Peyer's patch (tissue), 4 donors: ENCODE measurements around the gene LIAS. TPM values are rescaled to one million over a fixed set of nuclear protein-coding genes. Genes with fewer than 3 reads are reported as not detected.
A peak's percentile ranks its signal among the peaks of the same experiment; 100 is the strongest.
"Not testable (repeated sequence)": the region's sequence is repeated elsewhere in the genome, so short reads cannot be mapped to it uniquely, and the experiment has no call there.

Experiments used
- DNase-seq, 3 donors: peaks; one replicate each; pipeline ENCODE4 v3.0.0-alpha.2; 2017 to 2019
- H3K27ac ChIP-seq, 4 donors: fragments of 200-600 bp; sonication (generic); one replicate each; pipeline ENCODE4 v1.5.1; 2016 to 2019
- H3K27me3 ChIP-seq, 2 donors: fragments of 200-600 bp; sonication (generic); one replicate each; pipeline ENCODE4 v1.5.1; 2019
- H3K36me3 ChIP-seq, 3 donors: fragments of 200-600 bp; sonication (generic); one replicate each; pipeline ENCODE4 v1.5.1; 2016 to 2019
- H3K4me1 ChIP-seq, 4 donors: fragments of 200-600 bp; sonication (generic); one replicate each; pipeline ENCODE4 v1.5.1; 2016 to 2019
- H3K4me3 ChIP-seq, 4 donors: fragments of 200-600 bp; sonication (generic); 1 replicate in 3 of 4; 2 replicates in 1 of 4; pipeline ENCODE4 v1.5.1; 2016 to 2019; ENCODE audit warnings: mild to moderate bottlenecking in 1 of 4
- H3K9me3 ChIP-seq, 4 donors: fragments of 200-600 bp; sonication (generic); one replicate each; pipeline ENCODE4 v1.5.1; 2016 to 2019; ENCODE audit warnings: mild to moderate bottlenecking in 1 of 4
- POLR2A ChIP-seq, 2 donors: fragments of 450-650 bp; IDR thresholded peaks; one replicate each; pipeline ENCODE4 v1.5.1; 2017; ENCODE audit warnings: antibody characterized with exemption in 2 of 2, mild to moderate bottlenecking in 2 of 2, moderate library complexity in 2 of 2
- total RNA-seq, 4 donors: library from RNA; depleted of rRNA; stranded (reverse); fragments of >200 nt; gene quantifications; one replicate each; pipeline ENCODE4 v1.1.0, GENCODE V29; 2016
- TF ChIP-seq, protein P1 (sequence below), 6 experiments: fragments of 450-650 bp in 4 of 6; fragments of 200-600 bp in 2 of 6; sonication (generic) in 1 of 6; IDR thresholded peaks; one replicate each; pipeline ENCODE4 v1.5.1; 2017 to 2019; ENCODE audit warnings: antibody characterized with exemption in 6 of 6, mild to moderate bottlenecking in 3 of 6, moderate library complexity in 1 of 6

LIAS gene
- total RNA-seq, 4 donors from 2014 or later, result 11.9 to 27.2 (median 17.0) TPM

DNA sequence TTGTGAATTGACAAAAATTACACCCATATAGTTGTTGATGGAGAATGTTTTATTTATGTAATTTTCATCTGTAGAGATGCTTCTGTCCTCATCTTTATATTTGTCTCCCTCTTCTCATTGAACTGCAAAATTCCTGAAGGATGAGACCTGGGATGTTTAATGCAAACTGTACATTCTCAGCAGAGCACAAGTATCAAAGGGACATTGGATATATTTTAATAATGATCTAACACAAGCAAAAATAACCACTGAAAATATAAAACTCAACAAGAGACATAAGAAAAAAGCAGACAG, 39.8 kb downstream of the LIAS start:
- H3K27ac ChIP-seq, result no peak overlapping the region
- TF ChIP-seq POLR2A (IDR thresholded peaks at IDR 0.05), result no peak
- TF ChIP-seq, protein P1, sequence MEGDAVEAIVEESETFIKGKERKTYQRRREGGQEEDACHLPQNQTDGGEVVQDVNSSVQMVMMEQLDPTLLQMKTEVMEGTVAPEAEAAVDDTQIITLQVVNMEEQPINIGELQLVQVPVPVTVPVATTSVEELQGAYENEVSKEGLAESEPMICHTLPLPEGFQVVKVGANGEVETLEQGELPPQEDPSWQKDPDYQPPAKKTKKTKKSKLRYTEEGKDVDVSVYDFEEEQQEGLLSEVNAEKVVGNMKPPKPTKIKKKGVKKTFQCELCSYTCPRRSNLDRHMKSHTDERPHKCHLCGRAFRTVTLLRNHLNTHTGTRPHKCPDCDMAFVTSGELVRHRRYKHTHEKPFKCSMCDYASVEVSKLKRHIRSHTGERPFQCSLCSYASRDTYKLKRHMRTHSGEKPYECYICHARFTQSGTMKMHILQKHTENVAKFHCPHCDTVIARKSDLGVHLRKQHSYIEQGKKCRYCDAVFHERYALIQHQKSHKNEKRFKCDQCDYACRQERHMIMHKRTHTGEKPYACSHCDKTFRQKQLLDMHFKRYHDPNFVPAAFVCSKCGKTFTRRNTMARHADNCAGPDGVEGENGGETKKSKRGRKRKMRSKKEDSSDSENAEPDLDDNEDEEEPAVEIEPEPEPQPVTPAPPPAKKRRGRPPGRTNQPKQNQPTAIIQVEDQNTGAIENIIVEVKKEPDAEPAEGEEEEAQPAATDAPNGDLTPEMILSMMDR (IDR thresholded peaks at IDR 0.05), result no peak
- no peak overlapping the region for H3K4me3 ChIP-seq
- no peaks in the 10 kb centered on the region for H3K4me1 ChIP-seq
- peaks cover 0 to 57% (median 5%) of the 10 kb centered on the region in 3 donors for H3K36me3 ChIP-seq
- no peaks in the 10 kb centered on the region for H3K9me3 ChIP-seq
- no peak for DNase-seq
- H3K27me3 ChIP-seq, result no peaks in the 10 kb centered on the region

DNA sequence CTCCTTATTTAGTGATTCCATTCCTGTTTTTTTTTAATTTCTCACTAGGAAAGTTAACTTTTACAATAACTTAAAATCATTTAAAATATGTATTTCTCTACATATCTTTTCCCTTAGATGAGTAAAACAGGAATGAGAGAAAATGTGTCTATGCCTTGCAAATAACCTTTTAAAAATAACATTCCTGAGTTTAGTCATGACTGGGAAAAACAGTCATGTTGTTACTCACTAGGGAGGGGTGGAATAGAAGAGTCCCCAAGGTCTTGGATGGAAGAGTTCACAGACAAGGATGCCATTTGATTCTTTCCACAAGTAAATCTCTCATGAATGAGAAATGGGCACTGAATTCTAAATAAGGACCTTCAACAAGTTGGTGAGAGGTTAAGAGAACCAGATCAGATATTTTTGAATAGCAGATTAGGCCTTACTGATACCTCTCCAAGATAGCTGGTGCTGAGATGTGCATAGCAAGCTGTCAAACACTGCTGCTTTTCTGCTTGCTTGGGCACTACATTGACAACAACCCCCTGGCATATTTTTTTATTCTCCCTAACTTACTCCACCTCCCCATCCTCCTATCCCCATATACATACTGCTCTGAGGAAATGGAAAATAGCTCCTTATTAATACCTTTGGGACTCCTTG, 43.3 kb downstream of the LIAS start:
- Histone ChIP-seq H3K4me1 (no peaks in the 10 kb centered on the region), H3K36me3 (peaks cover 3 to 89% (median 5%) of the 10 kb centered on the region in 3 donors), H3K27me3 (no peaks in the 10 kb centered on the region), H3K27ac (no peak overlapping the region), H3K9me3 (no peaks in the 10 kb centered on the region), H3K4me3 (no peak overlapping the region)
- DNase-seq, result no peak
- no peak for TF ChIP-seq POLR2A (IDR thresholded peaks at IDR 0.05)
- TF ChIP-seq, protein P1 (IDR thresholded peaks at IDR 0.05), result no peak

DNA sequence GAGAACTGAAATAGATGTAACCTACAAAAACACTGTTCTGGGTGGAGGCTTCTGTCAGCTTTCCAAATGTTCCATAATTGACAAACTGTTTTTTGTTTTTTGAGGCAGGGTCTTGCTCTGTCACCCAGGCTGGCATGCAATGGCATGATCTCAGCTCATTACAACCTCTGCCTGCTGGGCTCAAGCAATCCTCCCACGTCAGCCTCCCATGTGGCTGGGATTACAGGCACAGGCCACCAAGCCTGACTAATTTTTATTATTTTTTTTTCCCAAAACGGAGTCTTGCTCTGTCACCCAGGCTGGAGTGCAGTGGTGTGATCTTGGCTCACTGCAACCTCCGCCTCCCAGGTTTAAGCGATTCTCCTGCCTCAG, 43.8 kb downstream of the LIAS start:
- not testable (repeated sequence) for H3K27me3 ChIP-seq, H3K4me1 ChIP-seq, H3K4me3 ChIP-seq, H3K9me3 ChIP-seq, H3K27ac ChIP-seq, DNase-seq
- H3K36me3 ChIP-seq, result peaks cover 3 to 94% (median 5%) of the 10 kb centered on the region in 3 donors

DNA sequence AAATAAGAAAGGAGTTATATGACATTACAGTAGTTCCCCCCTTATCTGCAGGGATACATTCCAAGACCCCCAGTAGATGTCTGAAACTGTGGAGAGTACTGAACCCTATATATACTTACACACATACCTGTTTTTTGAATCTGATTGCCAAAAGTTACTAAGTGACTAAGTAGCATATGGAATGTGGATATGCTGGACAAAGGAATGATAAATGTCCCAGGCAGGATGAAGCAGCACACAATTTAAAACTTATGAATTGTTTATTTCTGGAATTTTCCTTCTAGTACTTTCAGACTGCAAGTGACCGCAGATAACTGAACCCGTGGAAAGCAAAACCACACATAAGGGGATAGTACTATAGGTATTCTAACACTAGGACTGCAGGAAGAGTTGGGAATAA, 45.7 kb downstream of the LIAS start:
- Histone ChIP-seq H3K9me3 (no peaks in the 10 kb centered on the region), H3K4me1 (no peaks in the 10 kb centered on the region), H3K4me3 (no peak overlapping the region), H3K27ac (no peak overlapping the region), H3K27me3 (no peaks in the 10 kb centered on the region), H3K36me3 (peaks cover 3 to 97% (median 5%) of the 10 kb centered on the region in 3 donors)
- DNase-seq, result no peak
- TF ChIP-seq, protein P1 (IDR thresholded peaks at IDR 0.05), result no peak

DNA sequence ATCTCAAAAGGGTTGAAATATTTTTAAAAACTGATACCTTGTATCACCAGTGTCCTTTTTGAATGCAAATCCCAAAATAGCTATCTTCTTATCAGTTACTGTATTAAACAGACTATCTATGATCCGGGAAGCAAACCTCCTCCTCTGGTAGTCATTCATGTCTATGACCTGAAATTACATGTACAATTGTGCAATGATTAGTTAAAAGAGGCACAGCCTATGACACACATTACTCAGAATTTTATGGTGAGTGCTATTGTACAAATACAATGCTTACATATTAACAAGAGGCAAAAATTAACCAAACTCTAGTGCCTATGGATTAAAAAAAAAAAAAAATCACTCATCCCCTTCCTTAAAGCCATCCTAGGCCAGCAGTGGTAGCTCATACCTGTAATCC, 46.7 kb downstream of the LIAS start:
- no peaks in the 10 kb centered on the region for H3K27me3 ChIP-seq
- H3K4me1 ChIP-seq, result no peaks in the 10 kb centered on the region
- H3K36me3 ChIP-seq, result peaks cover 3 to 97% (median 5%) of the 10 kb centered on the region in 3 donors
- DNase-seq, result no peak
- H3K9me3 ChIP-seq, result no peaks in the 10 kb centered on the region
- H3K27ac ChIP-seq, result peak overlapping the region in 1 of 4 donors; percentile 37
- no peak overlapping the region for H3K4me3 ChIP-seq
- TF ChIP-seq POLR2A (IDR thresholded peaks at IDR 0.05), result no peak
- TF ChIP-seq, protein P1 (IDR thresholded peaks at IDR 0.05), result no peak

DNA sequence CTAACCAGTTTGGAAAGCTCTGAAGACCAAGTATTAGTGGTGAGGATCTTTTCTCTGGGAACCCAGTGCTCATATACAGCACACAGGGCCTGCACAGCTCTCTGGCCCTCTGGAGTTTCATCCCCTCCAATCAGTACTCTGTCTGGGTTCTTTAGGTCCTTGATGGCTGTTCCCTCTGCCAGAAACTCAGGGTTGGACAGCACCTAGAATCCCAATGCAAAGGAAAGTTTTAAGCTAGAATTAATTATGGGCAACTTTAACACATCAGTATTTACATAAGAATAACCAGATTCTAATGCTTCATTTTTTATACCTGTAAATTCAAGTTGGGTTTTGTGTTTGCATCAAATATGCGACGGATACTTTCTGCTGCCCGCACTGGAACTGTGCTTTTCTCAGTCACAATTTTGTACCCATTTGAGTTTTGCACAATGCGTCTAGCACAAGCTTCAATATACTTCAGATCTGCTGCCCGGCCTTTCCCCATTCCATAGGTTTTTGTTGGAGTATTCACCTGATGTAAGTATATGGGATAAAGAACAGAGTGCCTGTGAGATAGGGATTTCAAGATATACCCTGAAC, 51.6 kb downstream of the LIAS start:
- no peak for DNase-seq
- Histone ChIP-seq H3K4me1 (peaks cover 0 to 5% (median 0%) of the 10 kb centered on the region in 4 donors), H3K9me3 (no peaks in the 10 kb centered on the region), H3K27ac (no peak overlapping the region), H3K27me3 (no peaks in the 10 kb centered on the region), H3K4me3 (no peak overlapping the region), H3K36me3 (peaks cover 0 to 87% (median 0%) of the 10 kb centered on the region in 3 donors)
- TF ChIP-seq, protein P1 (IDR thresholded peaks at IDR 0.05), result no peak
- no peak for TF ChIP-seq POLR2A (IDR thresholded peaks at IDR 0.05)

DNA sequence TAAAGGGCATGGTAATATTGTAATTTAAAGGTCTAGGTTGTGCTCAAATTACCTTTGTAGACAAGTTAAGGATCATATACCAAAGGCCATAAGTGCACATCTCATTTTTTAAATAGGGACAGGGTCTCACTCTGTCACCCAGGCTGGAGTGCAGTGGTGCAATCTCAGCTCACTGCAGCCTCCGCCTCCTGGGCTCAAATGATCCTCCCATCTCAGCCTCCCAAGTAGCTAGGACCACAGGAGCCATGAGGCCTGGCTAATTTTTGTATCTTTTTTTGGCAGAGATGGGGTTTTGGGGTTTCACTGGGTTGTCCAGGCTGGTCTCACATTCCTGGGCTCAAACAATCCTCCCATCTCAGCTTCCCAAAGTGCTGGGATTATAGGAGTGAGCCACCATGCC, 55.4 kb downstream of the LIAS start:
- DNase-seq, H3K9me3 ChIP-seq, H3K4me1 ChIP-seq, H3K4me3 ChIP-seq, H3K27me3 ChIP-seq: not testable (repeated sequence)
- Histone ChIP-seq H3K36me3 (peaks cover 0 to 79% (median 0%) of the 10 kb centered on the region in 3 donors), H3K27ac (peak overlapping the region in 2 of 4 donors; percentile 9 to 62)
